Measurements from ENCODE around the gene SLC51A. TPM values are rescaled to one million over a fixed set of nuclear protein-coding genes. Genes with fewer than 3 reads are reported as not detected.
"Not testable (repeated sequence)": the region's sequence is repeated elsewhere in the genome, so short reads cannot be mapped to it uniquely, and the experiment has no call there.

The SLC51A gene
- total and polyA plus RNA-seq, 10 donors = 0.30 to 14.6 (median 3.4) TPM

- DNase-seq = peak; percentile 64
- Histone ChIP-seq H3K27me3 (replicated peaks in 1 of 7) (no peaks in the 10 kb centered on the region), H3K27ac (no peak overlapping the region), H3K4me3 (no peak overlapping the region), H3K9me3 (no peaks in the 10 kb centered on the region), H3K4me1 (peaks cover 0 to 51% (median 26%) of the 10 kb centered on the region in 6 donors), H3K36me3 (no peaks in the 10 kb centered on the region)
- TF ChIP-seq CTCF (IDR thresholded peaks at IDR 0.05 in 8 of 11, conservative IDR thresholded peaks at IDR 0.05 in 3 of 11) (no peak), POLR2A (IDR thresholded peaks at IDR 0.05) (no peak), POLR2AphosphoS5 (IDR thresholded peaks at IDR 0.05) (no peak)
- WGBS, 5 donors = 78 to 90% (median 85%) methylated on average over 17 to 19 of the region's 19 CpGs
- intact Hi-C loops (cut with DNase I; ENCODE audit: low total_unique reads) = no loop called here
Observed at GRCh38 chr3:196198771-196199753, 17.3 kb upstream of the SLC51A start.

GRCh38 chr3:196202516-196202970 lies 13.8 kb upstream of the SLC51A start:
- Histone ChIP-seq H3K4me1 (peaks cover 0 to 46% (median 21%) of the 10 kb centered on the region in 6 donors), H3K36me3 (no peaks in the 10 kb centered on the region), H3K4me3 (peak overlapping the region in 1 of 8 donors; percentile 38), H3K27me3 (replicated peaks in 1 of 7) (peaks cover 0 to 5% (median 0%) of the 10 kb centered on the region in 7 donors), H3K27ac (peak overlapping the region in 4 of 8 donors; percentile 64 to 79 (median 76)), H3K9me3 (no peaks in the 10 kb centered on the region)
- intact Hi-C loops (cut with DNase I; ENCODE audit: low total_unique reads) = no loop called here
- DNase-seq = peak; percentile 90
- TF ChIP-seq POLR2AphosphoS5 (IDR thresholded peaks at IDR 0.05) = peak; percentile 27 to 78 (median 39)
- TF ChIP-seq CTCF (IDR thresholded peaks at IDR 0.05 in 8 of 11, conservative IDR thresholded peaks at IDR 0.05 in 3 of 11) = no peak
- TF ChIP-seq POLR2A (IDR thresholded peaks at IDR 0.05) = no peak
- WGBS, 5 donors = 32 to 77% (median 55%) methylated on average over 21 of the region's 21 CpGs

GRCh38 chr3:196203846-196204245 lies 12.5 kb upstream of the SLC51A start:
- WGBS, 5 donors = 79 to 92% (median 87%) methylated on average over 3 of the region's 3 CpGs
- TF ChIP-seq CTCF (IDR thresholded peaks at IDR 0.05 in 8 of 11, conservative IDR thresholded peaks at IDR 0.05 in 3 of 11) = no peak
- no peak for TF ChIP-seq POLR2AphosphoS5 (IDR thresholded peaks at IDR 0.05)
- TF ChIP-seq POLR2A (IDR thresholded peaks at IDR 0.05) = no peak
- Histone ChIP-seq H3K4me1 (peaks cover 0 to 58% (median 28%) of the 10 kb centered on the region in 6 donors), H3K27me3 (replicated peaks in 1 of 7) (peaks cover 0 to 8% (median 0%) of the 10 kb centered on the region in 7 donors), H3K27ac (peak overlapping the region in 2 of 8 donors; percentile 77 to 79), H3K4me3 (no peak overlapping the region), H3K36me3 (no peaks in the 10 kb centered on the region), H3K9me3 (no peaks in the 10 kb centered on the region)
- intact Hi-C loops (cut with DNase I; ENCODE audit: low total_unique reads) = no loop called here
- no peak for DNase-seq

- 77 to 86% (median 80%) methylated on average over 9 of the region's 9 CpGs for WGBS, 5 donors
- H3K9me3 ChIP-seq; intact Hi-C loops (cut with DNase I; ENCODE audit: low total_unique reads); H3K27me3 ChIP-seq (replicated peaks in 1 of 7); H3K36me3 ChIP-seq: not testable (repeated sequence)
- peaks cover 0 to 59% (median 28%) of the 10 kb centered on the region in 6 donors for H3K4me1 ChIP-seq
- H3K27ac ChIP-seq = peak overlapping the region in 4 of 8 donors; percentile 26 to 51 (median 38)
- DNase-seq = peak; percentile 41
- H3K4me3 ChIP-seq = peak overlapping the region in 1 of 8 donors; percentile 13
Observed at GRCh38 chr3:196205442-196206205, 10.7 kb upstream of the SLC51A start.

Data from spleen (tissue), 11 donors.